HEK293 (cell line): Measurements from ENCODE around the gene TTLL5.
A peak's percentile ranks its signal among the peaks of the same experiment; 100 is the strongest.

Source experiments
- ATF2 ChIP-seq: fragments of 450-650 bp; formaldehyde crosslinking; IDR thresholded peaks from 2 replicates; pipeline ENCODE4 v1.5.1; 2016; ENCODE audit warnings: missing biosample characterization, missing genetic modification characterization, low read depth
- GLIS2 ChIP-seq: fragments of 450-650 bp; formaldehyde crosslinking; IDR thresholded peaks from 2 replicates; pipeline ENCODE4 v1.5.1; 2016; ENCODE audit warnings: missing biosample characterization, missing genetic modification characterization
- HOXA7 ChIP-seq: sonication (generic); formaldehyde crosslinking; IDR thresholded peaks from 2 replicates; pipeline ENCODE4 v1.8.1; 2022; ENCODE audit warnings: missing genetic modification reagents, borderline replicate concordance
- KLF9 ChIP-seq: fragments of 450-650 bp; formaldehyde crosslinking; IDR thresholded peaks from 2 replicates; pipeline ENCODE4 v1.5.1; 2016; ENCODE audit warnings: missing biosample characterization, missing genetic modification characterization, low read depth
- PATZ1 ChIP-seq: fragments of 450-650 bp; formaldehyde crosslinking; IDR thresholded peaks from 2 replicates; pipeline ENCODE4 v1.5.1; 2016; ENCODE audit warnings: missing biosample characterization, missing genetic modification characterization
- PBX3 ChIP-seq: sonication (generic); formaldehyde crosslinking; IDR thresholded peaks from 2 replicates; pipeline ENCODE4 v1.8.1; 2022; ENCODE audit warnings: mild to moderate bottlenecking, moderate library complexity, missing genetic modification reagents
- RBAK ChIP-seq: fragments of 450-650 bp; formaldehyde crosslinking; IDR thresholded peaks from 2 replicates; pipeline ENCODE4 v1.5.1; 2016; ENCODE audit warnings: missing biosample characterization, missing genetic modification characterization
- YY1 ChIP-seq: fragments of 450-650 bp; formaldehyde crosslinking; IDR thresholded peaks from 2 replicates; pipeline ENCODE4 v1.5.1; 2018; ENCODE audit warnings: missing biosample characterization, missing genetic modification characterization
- YY2 ChIP-seq: fragments of 450-650 bp; formaldehyde crosslinking; IDR thresholded peaks from 2 replicates; pipeline ENCODE4 v1.5.1; 2016; ENCODE audit warnings: missing biosample characterization, missing genetic modification characterization
- ZBTB10 ChIP-seq: fragments of 450-650 bp; formaldehyde crosslinking; IDR thresholded peaks from 2 replicates; pipeline ENCODE4 v1.5.1; 2016; ENCODE audit warnings: missing biosample characterization, missing genetic modification characterization
- ZBTB17 ChIP-seq: fragments of 450-650 bp; formaldehyde crosslinking; IDR thresholded peaks from 2 replicates; pipeline ENCODE4 v1.5.1; 2016; ENCODE audit warnings: missing biosample characterization, missing genetic modification characterization
- ZFHX2 ChIP-seq: fragments of 450-650 bp; formaldehyde crosslinking; conservative IDR thresholded peaks from 2 replicates; pipeline ENCODE4 v1.5.1; 2016; ENCODE audit warnings: missing biosample characterization, missing genetic modification characterization
- ZFP37 ChIP-seq: fragments of 450-650 bp; formaldehyde crosslinking; IDR thresholded peaks from 2 replicates; pipeline ENCODE4 v1.5.1; 2016; ENCODE audit warnings: missing biosample characterization, missing genetic modification characterization
- ZIC2 ChIP-seq: fragments of 450-650 bp; formaldehyde crosslinking; IDR thresholded peaks from 2 replicates; pipeline ENCODE4 v1.5.1; 2016; ENCODE audit warnings: missing biosample characterization, missing genetic modification characterization
- ZNF140 ChIP-seq: fragments of 450-650 bp; formaldehyde crosslinking; IDR thresholded peaks from 2 replicates; pipeline ENCODE4 v1.5.1; 2016; ENCODE audit warnings: missing biosample characterization, missing genetic modification characterization
- ZNF148 ChIP-seq: fragments of 450-650 bp; formaldehyde crosslinking; IDR thresholded peaks from 2 replicates; pipeline ENCODE4 v1.5.0; 2017; ENCODE audit warnings: missing biosample characterization, missing genetic modification characterization, borderline replicate concordance
- ZNF280C ChIP-seq: fragments of 450-650 bp; formaldehyde crosslinking; IDR thresholded peaks from 2 replicates; pipeline ENCODE4 v1.5.1; 2016; ENCODE audit warnings: missing biosample characterization, missing genetic modification characterization
- ZNF354C ChIP-seq: fragments of 450-650 bp; formaldehyde crosslinking; IDR thresholded peaks from 2 replicates; pipeline ENCODE4 v1.5.1; 2016; ENCODE audit warnings: missing biosample characterization, missing genetic modification characterization, low read depth, borderline replicate concordance
- ZNF449 ChIP-seq: fragments of 450-650 bp; formaldehyde crosslinking; IDR thresholded peaks from 2 replicates; pipeline ENCODE4 v1.5.1; 2017; ENCODE audit warnings: missing biosample characterization, mild to moderate bottlenecking, missing genetic modification characterization, moderate library complexity
- ZNF530 ChIP-seq: fragments of 450-650 bp; formaldehyde crosslinking; IDR thresholded peaks from 2 replicates; pipeline ENCODE4 v1.5.1; 2016; ENCODE audit warnings: low read depth, missing biosample characterization, missing genetic modification characterization
- ZNF558 ChIP-seq: fragments of 450-650 bp; formaldehyde crosslinking; IDR thresholded peaks from 2 replicates; pipeline ENCODE4 v1.5.1; 2016; ENCODE audit warnings: missing biosample characterization, missing genetic modification characterization
- ZNF560 ChIP-seq: fragments of 450-650 bp; formaldehyde crosslinking; IDR thresholded peaks from 2 replicates; pipeline ENCODE4 v1.5.1; 2017; ENCODE audit warnings: missing biosample characterization, missing genetic modification characterization, borderline replicate concordance

The TTLL5 gene

GRCh38 chr14:75985618-75986438, 324.8 kb downstream of the TTLL5 start, which contains the start of gene IFT43 (continued):
- no peak for TF ChIP-seq ZNF280C
- TF ChIP-seq ZNF140 = no peak
- TF ChIP-seq ZNF530 = no peak
- no peak for TF ChIP-seq PBX3
- no peak for TF ChIP-seq ZNF449
- no peak for TF ChIP-seq GLIS2 (tag by site-specific recombination)
- TF ChIP-seq ZBTB17 (tag by site-specific recombination) = peak; percentile 69
- TF ChIP-seq PATZ1 (tag by site-specific recombination) = no peak
- no peak for TF ChIP-seq HOXA7 (CRISPR knock-in tag)
- TF ChIP-seq ZBTB10 = no peak
- TF ChIP-seq ZNF560 (tag by site-specific recombination) = no peak
- TF ChIP-seq ZNF148 (tag by site-specific recombination) = no peak
- no peak for TF ChIP-seq ZFP37
- TF ChIP-seq RBAK (tag by site-specific recombination) = no peak
- no peak for TF ChIP-seq ZNF354C (tag by site-specific recombination)
- no peak for TF ChIP-seq ZIC2 (tag by site-specific recombination)
- no peak for TF ChIP-seq ZNF558 (tag by site-specific recombination)
- TF ChIP-seq YY2 (tag by site-specific recombination) = 0 out of 2 replicates have a peak, but pooled peaks have one; percentile 24
- TF ChIP-seq ZFHX2 (tag by site-specific recombination) = no peak
- TF ChIP-seq KLF9 (tag by site-specific recombination) = peak; percentile 77
- TF ChIP-seq YY1 = peak; percentile 41; the same call in 1 of the 2 replicates
- TF ChIP-seq ATF2 (tag by site-specific recombination) = peak; percentile 88
